ENCODE results near the gene DCANP1. TPM values are rescaled to one million over a fixed set of nuclear protein-coding genes. Genes with fewer than 3 reads are reported as not detected.

DCANP1 gene
- total and polyA plus RNA-seq, 4 donors, result 0.09 to 0.51 (median 0.28) TPM

DNA sequence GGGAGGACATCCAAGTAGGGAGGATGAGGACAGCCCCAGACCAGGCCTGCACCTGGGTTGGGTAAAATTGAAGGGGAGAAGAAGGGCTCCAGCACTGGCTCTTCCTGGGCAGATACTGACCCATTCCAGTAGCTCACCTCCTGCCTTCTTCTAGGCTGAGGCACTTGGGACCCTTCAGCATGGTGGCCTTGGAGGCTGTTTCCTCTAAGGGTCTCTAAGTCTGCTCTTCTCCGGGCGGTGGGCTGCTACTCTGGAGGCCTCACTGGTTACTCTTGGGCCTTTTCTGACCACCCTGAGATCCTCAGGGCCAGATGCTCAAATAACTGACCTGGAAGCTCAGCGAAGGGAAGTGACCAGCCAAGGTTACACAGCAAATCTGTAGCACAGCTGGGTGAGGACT, 7.8 kb upstream of the DCANP1 start:
- no peak for ATAC-seq (ENCODE audit: insufficient read depth, low FRiP score)
- Histone ChIP-seq H3K9me3 (ENCODE audit: control insufficient read depth in 4 of 4, insufficient read depth in 3 of 4, low read length in 3 of 4) (peaks cover 0 to 3% (median 0%) of the 10 kb centered on the region in 4 donors), H3K27me3 (ENCODE audit: control insufficient read depth in 3 of 3, insufficient read depth in 3 of 3, low read length in 2 of 3) (peaks cover 0 to 5% (median 0%) of the 10 kb centered on the region in 3 donors), H3K36me3 (ENCODE audit: control insufficient read depth in 4 of 4, insufficient read depth in 4 of 4, low read length in 4 of 4) (no peaks in the 10 kb centered on the region), H3K4me3 (no peak overlapping the region), H3K27ac (ENCODE audit: low read depth in 1 of 2, low read length in 1 of 2) (no peak overlapping the region), H3K9ac (ENCODE audit: insufficient read depth in 1 of 2, low read length in 2 of 2) (no peak overlapping the region), H3K4me1 (ENCODE audit: control insufficient read depth in 5 of 5, insufficient read depth in 5 of 5, low read length in 5 of 5) (peaks cover 0 to 22% (median 8%) of the 10 kb centered on the region in 5 donors)
- WGBS, 2 donors, result 74 to 97% methylated on average over 3 of the region's 3 CpGs
- no peak for DNase-seq
- TF ChIP-seq, protein P1, sequence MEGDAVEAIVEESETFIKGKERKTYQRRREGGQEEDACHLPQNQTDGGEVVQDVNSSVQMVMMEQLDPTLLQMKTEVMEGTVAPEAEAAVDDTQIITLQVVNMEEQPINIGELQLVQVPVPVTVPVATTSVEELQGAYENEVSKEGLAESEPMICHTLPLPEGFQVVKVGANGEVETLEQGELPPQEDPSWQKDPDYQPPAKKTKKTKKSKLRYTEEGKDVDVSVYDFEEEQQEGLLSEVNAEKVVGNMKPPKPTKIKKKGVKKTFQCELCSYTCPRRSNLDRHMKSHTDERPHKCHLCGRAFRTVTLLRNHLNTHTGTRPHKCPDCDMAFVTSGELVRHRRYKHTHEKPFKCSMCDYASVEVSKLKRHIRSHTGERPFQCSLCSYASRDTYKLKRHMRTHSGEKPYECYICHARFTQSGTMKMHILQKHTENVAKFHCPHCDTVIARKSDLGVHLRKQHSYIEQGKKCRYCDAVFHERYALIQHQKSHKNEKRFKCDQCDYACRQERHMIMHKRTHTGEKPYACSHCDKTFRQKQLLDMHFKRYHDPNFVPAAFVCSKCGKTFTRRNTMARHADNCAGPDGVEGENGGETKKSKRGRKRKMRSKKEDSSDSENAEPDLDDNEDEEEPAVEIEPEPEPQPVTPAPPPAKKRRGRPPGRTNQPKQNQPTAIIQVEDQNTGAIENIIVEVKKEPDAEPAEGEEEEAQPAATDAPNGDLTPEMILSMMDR (IDR thresholded peaks at IDR 0.05; ENCODE audit: control extremely low read depth, extremely low read depth), result no peak

GRCh38 chr5:135453613-135454012, 6.5 kb upstream of the DCANP1 start:
- TF ChIP-seq, protein P1 (IDR thresholded peaks at IDR 0.05; ENCODE audit: control extremely low read depth, extremely low read depth), result no peak
- 81 to 93% methylated on average over 4 of the region's 4 CpGs for WGBS, 2 donors

GRCh38 chr5:135452321-135453030, 5.3 kb upstream of the DCANP1 start, which contains the start of gene TIFAB:
Gene TIFAB (minus strand): TSS chr5:135452351. CDS start chr5:135449939, 2,412 bp downstream.
- H3K4me1 ChIP-seq (ENCODE audit: control insufficient read depth in 5 of 5, insufficient read depth in 5 of 5, low read length in 5 of 5), result peaks cover 0 to 10% (median 6%) of the 10 kb centered on the region in 5 donors
- H3K27me3 ChIP-seq (ENCODE audit: control insufficient read depth in 3 of 3, insufficient read depth in 3 of 3, low read length in 2 of 3), result peaks cover 0 to 7% (median 0%) of the 10 kb centered on the region in 3 donors
- peaks cover 0 to 3% (median 0%) of the 10 kb centered on the region in 4 donors for H3K9me3 ChIP-seq (ENCODE audit: control insufficient read depth in 4 of 4, insufficient read depth in 3 of 4, low read length in 3 of 4)
- H3K9ac ChIP-seq (ENCODE audit: insufficient read depth in 1 of 2, low read length in 2 of 2), result no peak within 1 kb of the TSS
- H3K36me3 ChIP-seq (ENCODE audit: control insufficient read depth in 4 of 4, insufficient read depth in 4 of 4, low read length in 4 of 4), result no peaks in the 10 kb centered on the region
- TF ChIP-seq, protein P1 (IDR thresholded peaks at IDR 0.05; ENCODE audit: control extremely low read depth, extremely low read depth), result no peak
- ATAC-seq (ENCODE audit: insufficient read depth, low FRiP score) (no peak), DNase-seq (no peak)
- H3K4me3 ChIP-seq, result no peak within 1 kb of the TSS
- no peak within 1 kb of the TSS for H3K27ac ChIP-seq (ENCODE audit: low read depth in 1 of 2, low read length in 1 of 2)
- WGBS, 2 donors, result 81 to 85% methylated on average over 10 of the region's 10 CpGs

More at GRCh38 chr5:135453613-135454012, 6.5 kb upstream of the DCANP1 start:
- H3K4me3 ChIP-seq, result no peak overlapping the region
- ATAC-seq (ENCODE audit: insufficient read depth, low FRiP score) (no peak), DNase-seq (no peak)
- H3K9me3 ChIP-seq (ENCODE audit: control insufficient read depth in 4 of 4, insufficient read depth in 3 of 4, low read length in 3 of 4), result peaks cover 0 to 3% (median 0%) of the 10 kb centered on the region in 4 donors
- no peak overlapping the region for H3K9ac ChIP-seq (ENCODE audit: insufficient read depth in 1 of 2, low read length in 2 of 2)
- H3K27ac ChIP-seq (ENCODE audit: low read depth in 1 of 2, low read length in 1 of 2), result no peak overlapping the region
- H3K36me3 ChIP-seq (ENCODE audit: control insufficient read depth in 4 of 4, insufficient read depth in 4 of 4, low read length in 4 of 4), result no peaks in the 10 kb centered on the region
- H3K27me3 ChIP-seq (ENCODE audit: control insufficient read depth in 3 of 3, insufficient read depth in 3 of 3, low read length in 2 of 3), result peaks cover 0 to 5% (median 0%) of the 10 kb centered on the region in 3 donors
- peaks cover 0 to 17% (median 5%) of the 10 kb centered on the region in 5 donors for H3K4me1 ChIP-seq (ENCODE audit: control insufficient read depth in 5 of 5, insufficient read depth in 5 of 5, low read length in 5 of 5)

Measured in lung (tissue), 12 donors.